D721Med (cell line): Measurements from ENCODE around the gene MRS2.

Source experiments
- DNase-seq: peaks from one replicate; pipeline ENCODE4 v3.0.0; 2011; ENCODE audit warnings: low spot score; ENCODE audit not compliant: insufficient read length
- FAIRE-seq: peaks from 2 replicates; lab custom pipeline; 2011; peaks lifted over from hg19 to GRCh38; lab: Jason Lieb, UNC
- CTCF ChIP-seq: IDR thresholded peaks from 2 replicates; pipeline ENCODE4 v1.5.1; 2012; ENCODE audit warnings: mild to moderate bottlenecking, control low read depth; ENCODE audit not compliant: insufficient read depth; ENCODE audit errors: missing control alignments

MRS2 gene

GRCh38 chr6:24458941-24459340 is 56.2 kb downstream of the MRS2 start:
- FAIRE-seq = no peak
- no peak for TF ChIP-seq CTCF
- DNase-seq = no peak

GRCh38 chr6:24460966-24461365 is 58.2 kb downstream of the MRS2 start:
- FAIRE-seq = no peak

GRCh38 chr6:24464253-24465038 is 61.7 kb downstream of the MRS2 start:
- FAIRE-seq (no peak), DNase-seq (no peak)
- no peak for TF ChIP-seq CTCF

More at GRCh38 chr6:24460966-24461365, 58.2 kb downstream of the MRS2 start:
- no peak for TF ChIP-seq CTCF
- no peak for DNase-seq

- FAIRE-seq (no peak), DNase-seq (no peak)
- no peak for TF ChIP-seq CTCF
These were observed 67.1 kb downstream of the MRS2 start for GRCh38 chr6:24469811-24470210.

GRCh38 chr6:24472181-24472580 is 69.4 kb downstream of the MRS2 start:
- no peak for TF ChIP-seq CTCF
- DNase-seq = no peak
- no peak for FAIRE-seq
